Activated CD8-positive, alpha-beta memory T cell treated with anti-CD3 and anti-CD28 coated beads, Interleukin-2, amount 50 U/mL, for 24 hours (primary cell): ENCODE results near the gene CAPN8.

Source experiments
- DNase-seq: peaks from one replicate; pipeline ENCODE4 v3.0.0-alpha.2; 2020; ENCODE audit errors: extremely low read depth

Gene CAPN8

DNA sequence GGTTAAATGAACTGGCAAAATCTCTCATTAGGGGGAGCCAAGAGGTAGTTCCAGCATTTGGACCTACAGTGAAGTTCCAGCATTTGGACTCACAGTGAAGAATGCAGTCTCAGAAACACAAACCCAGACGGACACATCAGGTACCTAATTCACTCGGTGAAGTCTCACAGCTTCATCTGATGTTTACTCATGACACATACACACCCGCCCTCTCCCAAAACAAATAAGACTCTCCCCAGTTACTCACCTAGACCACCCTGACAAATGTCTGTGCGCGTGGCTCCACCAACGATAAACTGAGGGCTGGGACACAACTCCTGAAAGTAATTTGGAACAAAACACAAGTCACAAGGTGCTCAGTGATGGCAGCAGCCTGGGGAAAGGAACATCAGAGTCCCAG, 11.4 kb downstream of the CAPN8 start:
- no peak for DNase-seq

DNA sequence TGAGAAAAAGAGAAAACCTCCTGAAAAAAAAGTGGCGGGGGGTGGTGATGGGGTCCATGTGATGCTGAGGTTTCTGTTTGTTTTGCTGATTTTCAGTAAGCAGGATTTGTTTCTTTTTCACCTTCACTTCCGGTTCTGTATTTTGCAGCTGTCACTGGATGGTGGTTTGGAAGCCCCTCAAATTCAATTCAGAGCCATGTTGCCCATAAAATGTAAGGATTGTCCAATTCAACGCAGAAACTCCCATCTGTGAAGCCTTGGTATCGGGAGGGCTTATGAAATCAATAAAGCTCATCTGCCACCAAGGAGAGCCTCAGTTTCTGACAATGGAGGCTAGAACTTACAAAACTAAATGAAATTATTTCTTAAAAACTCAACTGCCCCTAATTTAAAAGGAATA, 12.1 kb downstream of the CAPN8 start:
- DNase-seq = no peak

DNA sequence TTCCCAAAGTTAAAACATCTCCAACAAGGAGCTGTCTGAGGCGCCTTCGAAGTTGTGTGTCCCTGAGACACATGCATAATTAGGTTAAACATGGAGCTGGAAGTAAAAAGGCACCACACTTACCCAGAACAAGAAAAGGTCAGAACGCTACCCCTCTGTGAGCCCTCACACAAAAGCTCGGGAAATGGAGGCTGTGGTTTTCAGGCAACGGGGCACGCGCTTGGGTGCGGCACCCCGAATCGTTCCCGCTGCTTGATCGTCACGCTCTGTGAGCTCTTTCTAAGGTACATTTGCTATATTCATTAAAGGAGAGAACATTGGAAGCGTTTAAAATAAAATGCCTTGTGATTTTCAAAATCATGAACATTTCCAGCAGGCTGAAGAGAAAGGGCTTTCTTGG, 12.5 kb downstream of the CAPN8 start:
- DNase-seq = no peak

DNA sequence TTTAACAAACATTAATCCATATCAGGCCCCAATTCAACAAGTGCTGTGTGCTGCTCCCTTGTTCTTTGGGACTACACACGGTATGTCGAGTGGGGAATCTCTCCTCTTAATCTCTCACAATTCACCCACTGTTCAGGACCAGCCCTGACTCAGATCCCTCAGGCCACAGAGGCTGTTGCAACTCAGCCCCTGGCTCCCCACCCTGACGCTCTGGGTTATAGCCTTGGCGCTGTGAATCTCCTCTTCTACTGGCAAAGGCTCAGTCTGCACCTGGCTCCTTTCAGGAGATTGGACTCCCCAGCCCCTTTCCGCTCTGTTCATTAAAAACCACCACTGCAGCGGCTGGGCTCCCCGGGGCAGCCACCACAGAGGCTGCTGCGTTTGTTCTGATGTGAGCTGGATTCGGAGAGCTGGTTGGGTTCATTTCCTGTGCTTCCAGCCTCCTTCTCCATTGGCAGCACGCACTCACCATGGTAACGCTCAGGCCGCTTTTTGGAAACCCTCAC, 13.0 kb downstream of the CAPN8 start:
- DNase-seq = no peak

DNA sequence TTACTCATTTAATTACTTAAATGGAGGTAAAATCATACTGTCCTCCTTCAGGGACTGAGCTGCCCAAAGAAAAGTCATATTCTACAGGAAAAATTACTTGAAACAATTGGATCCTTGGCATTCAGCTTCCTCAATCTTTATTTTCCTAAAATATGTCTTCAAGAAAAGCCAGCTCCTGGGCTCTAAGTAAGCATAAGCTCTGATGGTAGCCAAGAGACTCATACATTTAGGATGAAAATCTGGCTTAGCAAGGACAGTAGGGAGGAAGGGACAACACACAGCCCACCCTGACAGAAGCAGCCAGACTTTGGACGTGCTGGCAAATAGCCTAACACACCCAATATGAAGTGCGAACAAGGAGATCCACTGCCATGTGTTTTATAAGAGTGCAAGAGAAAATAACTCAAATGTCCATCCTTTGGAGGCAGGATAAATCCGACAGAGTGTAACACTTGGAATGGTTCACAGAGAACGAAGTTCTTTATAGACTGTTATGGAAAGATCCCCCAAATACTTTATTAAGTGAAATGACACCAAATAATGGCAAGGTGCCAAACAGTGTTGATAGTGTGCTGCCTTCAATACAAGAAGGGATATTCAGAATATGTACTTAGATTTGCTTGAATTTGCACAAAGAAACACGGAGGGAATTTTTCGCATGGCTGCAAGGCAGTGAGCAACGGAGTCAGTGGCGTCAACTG, 14.1 kb downstream of the CAPN8 start:
- DNase-seq = no peak

DNA sequence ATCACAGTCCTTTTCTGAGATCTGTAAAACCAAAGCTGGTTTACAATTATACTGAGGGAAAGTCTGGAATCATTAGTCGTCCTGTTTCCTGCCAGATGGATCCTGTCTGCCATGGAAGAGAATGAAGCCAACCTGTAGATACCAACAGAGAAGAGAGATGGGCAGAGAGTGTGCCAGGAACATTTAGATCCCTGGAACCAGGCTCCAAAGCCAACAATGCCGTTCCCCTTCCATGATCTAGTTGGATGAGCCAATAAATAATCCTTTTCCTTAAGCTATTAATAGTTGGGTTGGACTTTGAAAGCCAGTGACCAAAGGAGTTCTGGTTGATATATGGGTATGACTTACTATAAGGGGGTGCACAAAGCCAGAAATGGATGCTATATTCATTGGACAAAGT, 15.0 kb downstream of the CAPN8 start:
- DNase-seq = no peak

DNA sequence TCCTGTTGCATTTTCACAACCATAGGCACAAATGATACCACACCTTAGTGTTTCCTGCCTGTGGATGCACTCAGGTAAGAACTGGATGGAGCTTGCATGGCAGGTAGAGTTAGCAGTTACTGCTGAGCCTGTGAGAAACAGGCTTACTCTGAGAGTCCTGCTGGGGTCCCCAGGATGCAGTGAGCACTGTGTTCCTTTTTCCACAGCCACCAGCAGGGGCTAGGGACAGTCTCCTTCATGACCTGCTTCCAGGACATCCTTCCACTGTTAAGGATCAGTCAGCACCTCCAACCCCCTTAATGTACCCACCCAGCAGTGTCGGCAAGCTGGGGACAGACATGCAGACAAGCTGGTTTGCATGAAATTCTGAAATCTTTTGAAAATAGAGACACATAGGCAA, 16.3 kb downstream of the CAPN8 start:
- no peak for DNase-seq

DNA sequence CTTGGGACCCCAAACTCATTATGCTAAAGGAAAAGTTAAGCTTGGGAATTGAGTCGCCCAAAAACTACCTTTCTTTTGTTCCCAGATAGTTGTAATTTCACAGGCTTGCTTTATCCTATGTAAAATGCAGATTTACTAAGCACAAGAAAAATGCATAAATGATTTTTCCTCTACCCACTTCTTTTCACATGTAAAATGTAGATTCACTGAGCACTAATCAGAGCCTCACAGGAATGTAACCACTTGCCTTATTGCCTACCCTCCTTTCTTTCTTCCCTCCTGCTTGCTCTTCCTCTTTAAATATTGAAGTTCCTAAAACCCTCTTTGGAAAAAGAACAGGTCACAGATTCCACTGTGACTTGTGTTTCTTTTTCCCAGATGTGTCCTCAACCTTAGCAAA, 18.3 kb downstream of the CAPN8 start:
- DNase-seq = no peak

DNA sequence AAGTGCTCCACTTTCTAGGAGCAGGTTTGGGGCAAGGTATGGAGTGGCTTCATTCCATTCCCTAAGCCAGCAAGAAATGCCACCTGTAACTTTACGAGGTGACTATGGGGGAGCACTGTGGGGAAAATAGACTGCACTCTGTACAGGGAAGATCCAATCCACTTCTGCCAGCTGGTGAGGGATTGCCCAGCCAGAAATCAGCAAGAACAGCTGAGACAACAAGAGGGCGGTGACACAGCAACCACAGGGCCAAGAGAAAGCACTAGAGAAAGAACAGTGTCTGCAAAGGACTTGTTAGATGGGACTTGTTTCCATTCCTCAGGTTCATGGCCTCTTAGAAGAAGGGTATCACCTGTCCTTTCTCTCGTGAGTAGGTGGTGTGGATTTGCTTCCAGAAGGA, 19.6 kb downstream of the CAPN8 start:
- DNase-seq = no peak

DNA sequence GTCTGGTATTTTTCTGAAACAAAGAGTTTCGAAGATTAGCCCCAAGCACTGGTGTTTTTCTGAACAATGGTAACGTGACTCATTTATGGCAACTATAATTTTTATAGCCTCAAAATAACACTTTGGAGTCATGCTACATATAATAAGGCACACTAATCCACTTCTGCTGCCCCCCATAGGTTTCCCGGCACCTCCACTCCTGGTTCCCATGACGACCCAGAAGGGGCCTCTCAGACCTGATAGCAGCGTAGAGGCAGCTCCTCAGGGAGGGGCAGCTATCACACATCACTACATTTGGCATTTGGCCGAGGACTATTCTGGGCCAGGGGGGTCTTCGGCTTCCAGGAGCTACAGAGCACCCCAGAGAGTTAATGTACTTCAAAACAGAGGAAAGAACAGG, 23.3 kb downstream of the CAPN8 start:
- DNase-seq = no peak

DNA sequence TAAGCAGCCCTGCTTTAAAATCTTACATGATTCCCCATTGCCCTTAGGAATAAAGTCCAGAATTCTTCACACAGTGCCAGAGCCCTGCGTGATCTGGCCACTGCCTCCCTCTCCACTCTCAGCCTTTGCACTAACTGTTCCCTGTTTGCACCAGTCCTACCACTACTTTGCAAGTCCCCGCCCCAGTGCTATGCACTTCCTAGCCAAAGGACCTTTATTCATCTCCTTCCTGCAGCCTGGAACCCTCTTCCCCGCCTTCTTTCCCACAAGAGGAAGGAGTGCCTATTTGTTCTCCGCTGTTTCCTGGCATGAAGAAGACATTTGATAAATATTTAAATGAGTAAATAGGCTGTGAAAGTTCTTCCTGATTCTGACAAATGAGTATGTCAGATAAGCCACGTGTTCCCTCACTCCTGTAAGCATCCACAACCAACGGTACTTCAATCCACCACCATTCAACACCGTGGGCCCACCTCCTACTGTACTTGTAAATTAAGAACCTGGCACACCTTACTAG, 23.9 kb downstream of the CAPN8 start:
- no peak for DNase-seq

DNA sequence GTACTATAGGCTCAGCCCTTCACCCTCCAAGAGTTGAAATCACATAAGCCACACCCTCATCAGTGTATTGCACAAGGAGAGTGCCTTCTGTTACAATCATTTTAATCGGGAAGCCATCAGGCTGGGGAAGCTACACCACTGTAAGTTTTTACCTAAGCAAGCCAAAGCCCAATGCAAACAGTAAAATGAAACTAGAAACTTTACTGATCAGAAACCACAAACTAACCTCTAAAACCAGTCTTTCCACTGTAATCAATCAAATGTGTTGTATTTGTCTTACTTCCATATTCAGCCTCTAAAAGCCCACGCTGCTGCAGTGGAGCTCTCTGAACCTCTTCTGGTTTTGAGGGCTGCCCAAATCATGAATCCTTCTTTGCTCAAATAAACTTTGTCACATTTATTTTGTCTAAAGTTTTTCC, 26.2 kb downstream of the CAPN8 start:
- no peak for DNase-seq

DNA sequence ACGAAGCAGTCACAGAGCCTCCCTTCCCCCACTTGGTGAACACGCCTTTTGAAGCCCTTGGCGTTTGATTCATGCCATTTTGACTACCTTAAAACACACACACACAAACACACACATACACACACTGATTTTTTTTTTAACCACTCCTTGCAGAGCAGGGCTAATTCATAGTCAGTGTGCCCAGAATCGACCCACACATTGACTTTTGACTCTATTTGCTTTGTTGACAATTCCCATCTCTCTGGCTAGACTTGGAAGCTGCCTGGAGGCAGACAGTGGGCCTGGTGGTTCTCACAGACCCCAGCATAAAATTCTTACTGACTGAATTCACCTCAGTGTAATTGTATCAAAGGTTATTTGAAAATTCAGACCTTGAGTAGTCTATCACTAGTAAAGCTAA, 30.3 kb downstream of the CAPN8 start:
- no peak for DNase-seq

DNA sequence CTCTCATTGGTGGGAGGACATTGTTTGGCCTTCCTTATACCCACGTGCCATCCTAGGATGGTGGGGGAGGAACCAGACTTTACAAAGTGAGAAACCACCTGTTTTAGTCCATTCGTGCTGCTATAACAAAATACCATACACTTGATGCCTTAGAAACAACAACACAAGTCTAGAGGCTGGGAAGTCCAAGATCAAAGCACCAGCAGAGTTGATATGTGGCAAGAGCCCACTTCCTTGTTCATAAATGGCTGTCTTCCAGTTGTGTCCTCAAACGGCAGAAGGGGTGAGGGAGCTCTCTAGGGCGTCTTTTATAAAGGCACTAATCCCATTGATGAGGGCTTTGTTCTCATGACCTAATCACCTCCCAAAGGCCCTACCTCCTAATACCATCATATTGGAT, 31.1 kb downstream of the CAPN8 start:
- no peak for DNase-seq

DNA sequence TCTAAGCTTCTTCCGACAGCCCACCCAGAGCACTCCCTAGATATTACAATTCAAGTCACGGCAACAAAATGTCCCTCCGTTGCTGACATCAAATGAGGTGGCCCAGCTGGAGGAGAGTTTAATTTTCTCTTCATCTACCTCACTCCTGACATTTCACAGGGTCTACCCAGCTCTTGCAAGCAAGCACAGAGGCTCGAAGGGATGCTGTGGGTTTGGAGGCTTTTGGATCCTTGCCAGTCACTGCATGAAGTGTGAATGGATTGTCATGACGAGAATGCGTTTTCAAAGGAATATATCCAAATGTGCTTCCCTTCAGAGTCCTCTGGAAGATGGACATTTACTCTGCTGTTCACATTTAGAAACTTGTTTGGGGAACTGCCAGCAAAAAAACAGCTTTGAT, 33.5 kb downstream of the CAPN8 start:
- no peak for DNase-seq

DNA sequence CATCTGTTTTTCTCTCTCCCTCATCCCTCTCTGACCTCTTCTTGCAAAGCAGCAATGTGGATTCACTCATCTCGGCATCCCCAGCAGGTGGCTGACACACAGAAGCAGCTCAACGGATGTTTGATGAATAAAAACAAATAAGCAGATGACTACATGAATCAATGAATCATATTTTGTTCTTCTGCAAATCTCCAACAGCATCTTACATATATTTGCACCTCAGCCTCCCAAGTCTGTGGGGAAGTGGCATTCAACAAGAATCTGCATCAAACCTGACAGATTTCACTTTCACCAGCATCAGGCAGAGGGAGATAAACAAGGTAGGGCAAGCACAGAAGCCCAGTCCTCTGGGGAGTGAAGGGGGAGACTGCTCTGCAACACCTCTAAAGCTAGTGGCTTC, 34.0 kb downstream of the CAPN8 start:
- no peak for DNase-seq

DNA sequence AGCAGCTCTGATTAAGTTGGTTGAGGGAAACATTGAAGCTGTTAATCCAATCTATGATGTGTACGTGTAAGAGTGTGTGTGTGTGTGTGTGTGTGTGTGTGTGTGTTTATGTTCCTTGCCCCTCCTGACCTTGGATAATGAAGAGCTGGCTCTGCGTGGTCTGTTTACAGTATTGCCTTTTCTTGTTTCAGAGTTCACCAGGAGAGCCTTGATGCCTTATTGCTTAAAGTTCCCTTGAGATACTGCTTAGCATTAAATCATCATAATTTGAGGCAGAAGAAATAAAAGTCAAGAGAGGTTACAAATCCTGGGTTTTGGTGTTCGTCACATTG, 36.4 kb downstream of the CAPN8 start:
- no peak for DNase-seq

DNA sequence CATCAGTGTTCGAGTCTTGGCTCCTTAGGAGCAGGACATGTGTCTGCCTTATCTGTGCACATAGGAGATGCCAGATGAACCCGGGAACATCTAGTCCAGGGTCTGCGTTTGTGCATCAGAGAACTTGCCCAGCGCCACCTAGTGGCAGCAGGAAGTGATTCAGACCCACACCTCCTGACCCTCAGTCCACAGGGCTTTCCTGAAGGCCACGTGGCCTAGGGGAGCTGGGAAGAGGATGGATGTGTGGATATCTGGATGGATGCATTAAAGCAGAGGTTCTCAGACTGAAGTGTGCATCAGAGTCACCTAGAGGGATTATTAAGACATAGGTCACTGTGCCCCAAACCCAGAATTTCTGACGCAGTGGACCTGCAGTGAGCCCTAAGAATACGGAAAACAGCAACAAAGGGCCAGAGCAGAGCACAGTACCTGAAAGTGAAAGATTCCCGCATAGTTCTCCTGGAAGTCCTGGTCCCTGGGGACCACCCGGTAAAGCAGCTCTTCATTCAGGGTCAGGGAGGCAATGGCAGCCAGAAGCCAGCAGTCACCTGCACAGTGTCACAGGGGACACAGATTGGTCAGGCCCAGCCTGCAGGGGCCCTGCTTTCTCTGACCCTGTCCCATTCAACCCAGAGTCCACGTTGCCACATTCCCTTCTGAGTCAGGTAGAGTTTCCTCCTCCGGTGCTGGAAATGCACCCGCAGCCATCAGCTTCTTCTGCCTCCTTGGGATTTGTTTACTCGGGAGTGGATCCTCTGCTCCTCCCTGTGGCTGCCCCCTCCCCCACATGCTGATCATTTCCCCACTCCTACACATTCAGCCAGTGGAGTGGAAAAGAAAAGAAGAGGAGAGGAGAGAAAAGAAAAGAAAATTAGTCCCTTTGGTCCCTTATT, 37.0 kb downstream of the CAPN8 start:
- peak; percentile 2 for DNase-seq

DNA sequence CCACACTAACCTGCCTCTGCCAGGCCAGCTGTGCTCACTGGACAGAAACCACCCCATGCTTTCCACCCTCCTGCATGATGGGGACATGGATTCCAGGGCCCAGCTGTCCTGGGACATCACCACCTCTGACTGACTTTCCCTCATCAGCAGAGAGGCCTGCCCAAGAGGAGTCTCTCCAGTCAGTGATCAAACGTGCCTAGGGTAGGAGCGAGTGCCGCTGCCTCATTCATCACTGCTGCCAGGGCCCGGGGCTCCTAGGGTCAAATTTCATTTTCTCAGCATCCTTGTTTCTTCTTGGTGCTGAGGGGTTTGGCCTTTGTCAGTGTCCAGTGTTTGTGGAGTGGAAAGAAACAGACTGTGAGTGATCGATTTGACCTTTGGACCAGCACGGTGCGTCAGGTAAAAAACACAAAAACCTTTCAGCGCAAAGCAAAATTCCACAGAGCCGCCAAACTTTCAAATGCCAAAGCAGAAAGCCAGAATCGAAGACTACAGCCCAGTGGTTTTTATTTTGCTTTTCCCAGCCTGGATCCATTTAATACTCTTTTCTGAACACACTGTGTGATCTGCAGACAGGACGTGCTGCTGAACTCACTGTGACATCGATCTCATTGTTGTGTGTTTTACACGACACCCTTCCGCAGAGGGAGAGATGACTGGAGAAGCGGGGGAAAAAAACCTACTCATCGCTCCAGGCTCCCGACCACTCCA, 43.2 kb downstream of the CAPN8 start:
- DNase-seq = no peak

DNA sequence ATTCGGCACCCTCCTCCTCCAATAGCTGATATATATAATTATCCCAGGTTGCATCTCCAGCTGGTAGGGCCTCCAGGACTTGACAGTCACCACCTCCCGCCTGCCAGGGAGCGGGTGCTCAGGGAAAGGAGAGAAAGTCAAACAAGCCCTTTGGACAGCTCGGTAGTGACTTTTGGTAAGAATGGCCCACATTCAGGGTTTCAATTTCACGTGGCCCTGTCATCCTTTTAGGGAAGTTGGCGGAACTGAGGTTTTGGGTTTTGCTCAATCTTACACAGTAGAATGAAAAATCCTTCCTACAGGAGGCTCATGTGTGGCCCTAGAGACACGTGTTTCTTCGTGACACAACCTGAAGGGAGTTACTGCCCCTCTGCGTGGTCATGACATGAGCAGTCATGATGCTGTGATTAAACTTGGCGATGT, 44.2 kb downstream of the CAPN8 start:
- DNase-seq = no peak

DNA sequence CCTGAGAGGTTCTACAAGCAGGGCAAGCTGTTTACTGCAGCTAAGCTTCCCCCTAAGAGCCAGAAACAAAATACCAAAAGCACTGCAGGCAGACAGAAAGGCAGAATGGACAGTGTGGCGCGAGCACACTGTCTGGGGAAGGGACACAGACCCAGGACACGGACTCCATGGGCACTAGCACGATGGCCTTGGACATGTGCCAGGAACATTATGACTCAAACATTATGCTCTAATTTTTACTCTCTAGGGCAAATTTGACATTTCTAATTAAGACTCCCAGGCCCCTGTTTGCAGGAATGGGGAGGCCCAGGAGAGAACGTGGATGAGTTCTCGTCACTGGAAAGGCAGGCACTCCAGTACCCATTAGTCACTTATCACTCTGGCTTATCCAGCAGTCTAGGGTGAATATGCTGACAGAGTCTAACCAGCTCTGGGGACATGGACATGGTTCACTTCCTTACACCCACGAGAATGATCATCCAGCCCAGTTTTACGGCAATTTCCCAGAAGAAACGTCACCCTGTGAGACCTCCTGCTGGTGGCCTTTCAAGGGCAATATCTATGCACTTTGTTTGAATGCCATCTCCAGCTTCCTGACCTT, 45.1 kb downstream of the CAPN8 start:
- DNase-seq = no peak

DNA sequence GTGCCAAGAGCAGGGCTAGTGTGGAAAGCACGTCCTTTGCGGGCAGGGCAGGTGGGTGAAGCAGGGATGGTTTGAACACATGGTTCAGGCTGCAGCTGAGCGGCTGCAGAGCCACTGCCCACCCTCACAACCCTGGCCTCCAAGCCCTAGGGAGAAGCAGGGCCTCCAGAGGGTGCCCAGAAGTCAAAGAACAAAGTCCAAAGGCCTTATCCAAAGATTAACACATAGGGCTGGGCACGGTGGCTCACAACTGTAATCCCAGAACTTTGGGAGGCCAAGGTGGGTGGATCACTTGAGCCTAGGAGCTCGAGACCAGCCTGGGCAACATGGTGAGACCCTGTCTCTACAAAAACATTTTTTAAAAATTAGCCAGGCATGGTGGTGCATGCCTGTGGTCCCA, 46.8 kb downstream of the CAPN8 start:
- no peak for DNase-seq
